GM19372 (cell line): ENCODE measurements around the gene FAM163A.
"Not testable (repeated sequence)": the region's sequence is repeated elsewhere in the genome, so short reads cannot be mapped to it uniquely, and the experiment has no call there.

Experiments used
- ATAC-seq: cut with Tn5 transposase; IDR thresholded peaks from one replicate; pipeline ENCODE4 v1.9.1; 2021; ENCODE audit warnings: mild to moderate bottlenecking, low read depth, moderate library complexity; ENCODE audit not compliant: unreplicated experiment

FAM163A gene

DNA sequence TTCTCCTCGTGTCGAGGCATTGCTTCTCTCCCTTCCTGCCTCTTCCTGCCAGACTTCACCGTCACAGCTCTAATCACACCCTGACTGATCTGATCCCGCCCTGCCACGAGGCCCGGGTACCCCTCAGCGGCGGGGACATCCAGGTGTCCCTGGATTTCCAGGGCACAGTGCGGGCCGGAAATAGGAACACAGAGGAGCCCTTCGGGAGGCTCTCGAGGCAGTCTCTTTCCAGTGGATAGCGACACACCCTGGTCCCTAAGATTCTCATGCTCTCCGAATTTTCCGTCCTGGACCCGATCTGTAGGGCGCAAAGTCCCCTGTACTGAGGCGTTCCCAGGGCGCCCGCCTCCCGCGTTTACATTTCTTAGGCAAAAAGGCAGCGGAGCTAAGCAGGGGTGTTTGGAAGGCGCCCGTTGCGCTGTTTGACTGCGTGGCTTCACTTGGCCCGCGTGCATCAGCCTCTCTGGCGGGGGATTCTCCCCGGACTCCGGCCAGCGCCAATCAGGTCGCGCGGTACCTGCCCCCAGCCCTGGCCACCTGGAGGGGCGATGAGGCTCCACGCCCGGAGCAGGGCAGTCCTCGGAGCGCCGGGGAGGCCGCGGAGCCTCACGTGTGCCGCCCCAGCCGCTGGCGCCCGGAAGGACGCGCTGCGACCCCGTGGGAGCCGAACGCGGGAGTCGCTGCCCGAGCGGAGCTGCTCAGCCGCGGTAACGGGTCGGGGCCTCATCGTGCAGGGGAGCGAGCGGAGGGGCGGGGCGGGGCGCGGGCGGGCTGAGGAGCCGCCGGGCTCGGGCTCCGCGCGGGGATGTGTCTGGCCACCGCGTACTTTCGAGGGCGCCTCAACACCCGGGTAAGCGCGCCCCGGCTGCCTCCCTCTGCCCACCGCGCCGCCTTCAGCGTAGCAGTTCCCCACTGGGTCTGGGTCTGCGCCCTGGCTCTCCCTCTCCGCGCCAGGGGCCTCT is at the start of gene FAM163A:
Gene FAM163A (plus strand): TSS at position 575 of the 962 bp plus-strand sequence. CDS start 69,807 bp downstream, outside the sequence.
- ATAC-seq: no peak

DNA sequence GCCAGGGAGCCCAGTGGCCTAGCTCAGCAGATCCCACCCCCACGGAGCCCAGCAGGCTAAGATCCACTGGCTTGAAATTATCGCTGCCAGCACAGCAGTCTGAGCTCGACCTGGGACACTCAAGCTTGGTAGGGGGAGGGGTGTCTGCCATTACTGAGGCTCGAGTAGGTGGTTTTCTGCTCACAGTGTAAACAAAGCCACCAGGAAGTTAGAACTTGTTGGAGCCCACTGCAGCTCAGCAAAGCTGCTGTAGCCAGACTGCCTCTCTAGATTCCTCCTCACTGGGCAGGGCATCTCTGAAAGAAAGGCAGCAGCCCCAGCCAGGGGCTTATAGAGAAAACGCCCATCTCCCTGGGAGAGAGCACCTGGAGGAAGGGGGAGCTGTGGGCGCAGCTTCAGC is 48.6 kb upstream of the FAM163A start:
- not testable (repeated sequence) for ATAC-seq

DNA sequence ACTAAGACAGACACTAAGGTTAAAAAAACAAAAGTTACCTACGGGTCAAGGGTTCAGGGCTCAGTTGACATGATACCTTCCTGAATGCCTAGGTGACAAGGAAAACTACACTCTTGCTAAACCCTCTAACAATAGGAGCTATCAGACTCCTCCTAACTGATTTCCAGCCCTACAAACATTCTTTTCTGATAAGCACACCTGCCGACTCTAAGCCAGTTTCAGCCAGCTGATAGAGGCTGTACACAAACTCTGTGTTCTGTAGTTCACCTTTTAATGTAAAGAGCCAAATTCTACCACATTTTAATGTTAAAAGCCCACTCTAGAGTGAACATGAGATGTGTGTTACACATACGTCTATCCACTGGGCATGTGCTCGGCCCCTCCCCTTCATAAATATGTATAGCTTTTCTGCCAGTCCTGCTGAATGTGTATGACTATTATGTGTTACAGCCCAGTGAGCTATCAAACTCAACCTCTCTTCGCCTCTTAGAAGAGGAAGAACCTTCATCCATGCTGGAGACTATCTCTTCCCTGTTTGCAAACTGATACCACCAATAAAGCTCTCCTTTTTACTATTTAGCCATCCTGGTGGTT is 40.0 kb upstream of the FAM163A start:
- ATAC-seq: no peak

DNA sequence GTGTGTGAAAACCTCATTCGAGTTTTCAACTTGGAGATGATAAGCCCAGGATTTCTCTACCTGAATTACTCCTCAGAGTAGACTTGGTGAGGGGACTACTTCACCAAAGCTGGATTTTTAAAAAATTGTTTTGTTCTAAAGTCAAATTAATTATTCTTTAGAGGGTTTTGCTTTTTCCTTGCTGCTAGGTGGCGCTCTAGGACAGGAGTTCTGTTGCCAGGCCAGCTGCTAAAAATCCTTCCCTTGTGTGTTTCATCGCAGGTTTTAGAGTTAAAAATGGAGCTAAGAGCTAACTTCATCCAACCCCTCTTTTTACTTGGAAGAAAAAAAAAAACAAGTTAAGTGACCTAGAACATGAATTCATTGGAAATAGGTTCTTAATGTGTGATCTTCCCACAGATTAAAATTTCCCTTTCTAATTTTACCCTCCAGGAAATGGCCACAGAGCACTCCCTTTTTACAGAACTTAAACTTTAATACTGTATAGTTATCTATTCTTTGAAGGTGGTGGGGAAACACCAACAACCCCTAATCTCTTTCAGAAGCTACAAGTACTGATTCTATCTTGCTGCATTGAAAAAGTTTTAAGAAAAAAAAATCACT is 36.7 kb upstream of the FAM163A start:
- ATAC-seq: no peak

DNA sequence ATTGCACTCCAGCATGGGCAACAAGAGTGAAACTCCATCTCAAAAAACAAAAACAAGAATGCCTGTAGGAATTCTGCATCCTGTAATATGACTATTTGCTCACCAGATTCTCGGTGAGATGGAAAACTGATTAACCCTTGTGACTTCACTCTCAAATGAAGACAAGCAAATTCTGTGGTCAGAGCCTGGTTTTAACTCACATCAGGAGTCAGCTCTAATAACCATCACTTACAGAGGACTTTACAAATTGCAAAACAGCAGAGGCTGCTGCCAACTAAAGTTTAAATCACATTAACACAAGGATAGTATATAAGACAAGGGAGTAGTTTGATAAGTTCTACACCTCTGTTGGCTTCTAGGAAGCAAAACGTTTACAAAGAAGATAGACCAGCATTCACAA is 35.7 kb upstream of the FAM163A start:
- ATAC-seq: no peak

DNA sequence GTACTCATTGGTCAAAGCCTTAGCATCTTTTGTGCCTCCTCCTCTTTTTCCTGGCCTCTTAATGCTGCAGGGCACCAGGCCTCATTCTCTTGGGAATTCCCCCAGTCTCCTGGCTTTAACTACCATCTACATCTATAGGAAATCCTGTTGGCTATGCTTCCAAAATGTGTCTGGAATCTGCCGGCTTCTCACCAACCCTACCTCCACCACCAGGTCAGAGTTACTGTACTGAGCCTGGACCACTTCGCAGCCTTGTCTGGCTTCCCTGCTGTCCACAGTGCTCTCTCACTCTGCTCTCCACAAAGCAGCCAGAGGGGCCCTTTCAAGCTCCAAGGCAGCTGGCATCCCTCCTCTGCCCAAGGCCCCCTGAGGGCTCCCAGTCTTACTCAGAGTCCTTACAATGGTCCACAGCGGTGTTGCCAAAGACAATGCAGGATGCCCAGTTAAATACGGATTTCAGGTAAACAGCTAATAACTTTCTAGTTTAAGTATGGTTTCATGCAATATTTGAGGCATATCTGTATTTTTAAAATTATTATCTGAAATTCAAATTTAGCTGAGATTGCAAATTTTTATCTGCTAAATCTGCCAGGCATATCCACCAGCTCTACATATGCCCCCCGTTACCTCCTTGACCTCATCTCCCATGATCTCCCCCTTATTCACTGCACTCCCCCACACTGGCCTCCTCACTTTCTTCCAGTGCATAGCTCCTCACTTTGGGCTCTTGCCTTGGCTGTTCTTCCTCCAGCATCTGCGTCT is 34.5 kb upstream of the FAM163A start:
- ATAC-seq: no peak

DNA sequence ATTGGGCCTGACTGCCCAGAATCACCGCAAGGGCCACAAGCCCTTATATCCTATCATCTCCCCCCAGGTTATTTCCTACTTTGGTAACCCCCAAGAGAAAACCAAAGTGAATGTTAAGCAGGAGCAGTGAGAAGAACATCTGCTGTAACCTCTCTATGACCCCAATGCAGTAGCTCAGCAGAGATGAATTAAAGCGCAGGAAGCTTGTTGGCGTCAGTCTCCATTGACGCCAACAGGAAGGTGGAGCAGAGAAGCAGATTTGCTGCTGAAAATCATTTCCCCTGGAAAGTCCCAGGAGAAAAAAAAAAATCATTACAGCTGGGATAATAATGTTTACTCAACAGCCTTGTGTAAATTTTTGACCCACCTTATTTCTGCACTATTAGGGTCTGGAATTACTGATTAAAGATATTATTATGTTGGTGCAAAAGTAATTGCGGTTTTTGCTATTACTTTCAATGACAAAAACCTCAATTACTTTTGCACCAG is 33.2 kb upstream of the FAM163A start:
- peak; percentile 73 for ATAC-seq

DNA sequence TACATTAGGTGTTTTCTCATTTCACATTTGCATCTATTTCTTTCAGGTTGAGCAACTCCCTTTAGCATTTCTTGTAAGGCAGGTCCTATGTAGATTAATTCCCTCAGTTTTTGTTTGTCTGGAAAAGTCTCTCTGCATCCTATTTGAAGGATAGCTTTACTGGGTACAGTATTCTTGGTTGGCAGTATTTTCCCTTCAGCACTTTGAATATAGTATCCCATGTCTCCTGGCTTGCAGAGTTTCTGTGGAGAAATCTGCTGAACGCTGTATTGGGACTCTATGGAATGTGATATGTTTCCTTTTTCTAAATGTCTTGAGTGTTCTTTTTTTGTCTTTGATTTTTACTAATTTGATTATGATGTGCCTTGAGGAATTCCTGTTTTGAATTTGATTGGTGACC is 28.9 kb upstream of the FAM163A start:
- ATAC-seq: no peak

DNA sequence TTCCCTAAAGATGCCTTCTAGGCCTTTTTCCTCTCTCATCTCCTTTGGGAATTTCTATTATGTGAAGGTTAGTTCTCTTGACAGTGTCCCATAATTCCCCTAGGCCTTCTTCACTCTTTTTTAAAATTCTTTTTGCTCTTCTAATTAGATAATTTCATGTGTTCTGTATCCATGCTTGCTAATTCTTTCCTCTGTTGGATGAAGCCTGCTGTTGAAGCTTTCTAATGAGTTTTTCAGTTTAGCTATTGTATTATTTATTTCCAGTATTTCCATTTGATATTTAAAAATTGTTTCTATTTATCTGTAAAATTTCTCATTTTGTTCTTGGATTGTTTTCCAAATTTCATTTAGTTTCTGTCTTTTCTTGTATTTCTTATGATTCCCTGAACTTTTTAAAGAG is 28.5 kb upstream of the FAM163A start:
- no peak for ATAC-seq

DNA sequence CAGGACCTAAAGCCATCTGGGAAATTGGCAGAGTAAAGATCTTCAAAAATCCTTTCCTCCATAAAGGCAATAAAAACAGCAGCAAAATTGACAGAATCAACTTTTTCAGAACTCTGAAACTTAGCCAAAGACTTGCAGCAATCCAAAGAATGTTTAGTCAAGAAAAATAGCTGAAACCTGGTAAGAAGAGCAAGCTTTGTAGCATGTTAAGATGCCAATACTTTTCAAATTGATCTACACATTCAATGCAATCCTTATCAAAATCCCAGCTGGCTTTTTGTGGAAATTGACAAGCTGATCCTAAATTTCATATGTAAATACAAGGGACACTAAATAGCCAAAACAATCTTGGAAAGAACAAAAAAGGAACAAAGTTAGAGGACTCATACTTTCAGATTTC is 23.8 kb upstream of the FAM163A start:
- ATAC-seq: no peak

DNA sequence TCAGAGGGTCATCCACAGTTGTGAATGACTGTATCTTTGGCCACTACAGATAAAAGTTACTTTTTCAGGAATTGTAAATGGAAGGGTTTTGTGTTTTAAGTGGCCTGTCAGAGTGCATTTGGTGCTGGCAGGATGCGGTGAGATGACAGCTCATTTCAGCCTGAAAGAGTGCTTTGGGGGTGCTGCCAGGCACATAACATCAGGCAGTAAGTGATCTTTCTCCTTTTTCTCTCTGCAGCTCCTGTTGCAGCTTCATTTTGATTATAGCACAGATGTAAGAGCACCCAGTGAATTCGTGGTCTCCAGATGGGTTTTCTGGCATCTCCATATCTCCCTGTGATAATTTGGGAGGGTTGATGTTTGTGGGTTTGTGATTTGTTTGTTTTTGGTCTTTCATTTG is 14.8 kb upstream of the FAM163A start:
- ATAC-seq: no peak

DNA sequence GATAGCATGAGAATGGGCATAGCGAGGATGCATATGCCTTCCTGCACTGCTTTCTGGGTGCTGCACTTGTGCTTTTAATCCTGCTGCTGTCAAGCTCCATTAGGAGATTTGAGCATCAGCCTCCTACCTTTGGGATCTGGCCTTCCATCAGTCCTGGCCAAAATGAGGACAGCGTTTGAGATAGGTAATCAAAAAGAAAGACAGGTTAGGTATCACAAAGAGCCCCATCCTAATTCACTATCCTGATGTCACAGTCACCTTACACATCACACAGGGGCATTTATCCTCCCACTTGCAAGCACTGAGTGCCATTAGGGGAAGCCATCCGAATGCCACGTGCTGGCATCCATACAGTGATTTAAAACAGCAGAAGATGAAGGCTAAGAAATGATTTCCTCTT is 13.2 kb upstream of the FAM163A start:
- ATAC-seq: no peak

DNA sequence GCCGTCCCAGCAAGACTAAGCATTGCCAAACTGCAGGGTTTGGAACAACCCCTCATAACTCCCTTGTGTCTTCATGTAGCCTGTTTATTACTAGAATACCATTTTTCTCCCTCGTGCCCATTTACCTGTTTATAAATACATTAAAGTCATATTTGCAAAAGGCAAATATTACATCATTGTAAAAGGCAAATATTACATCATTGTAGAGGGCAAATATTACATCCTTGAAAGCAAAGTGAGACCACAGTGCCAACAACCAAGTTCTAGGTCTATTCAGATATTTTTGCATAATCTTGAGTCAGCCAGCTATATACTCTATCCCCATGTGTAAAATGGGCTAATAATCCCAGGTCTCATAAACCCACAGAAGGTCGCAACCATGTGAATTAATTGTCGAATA is 11.4 kb upstream of the FAM163A start:
- no peak for ATAC-seq

DNA sequence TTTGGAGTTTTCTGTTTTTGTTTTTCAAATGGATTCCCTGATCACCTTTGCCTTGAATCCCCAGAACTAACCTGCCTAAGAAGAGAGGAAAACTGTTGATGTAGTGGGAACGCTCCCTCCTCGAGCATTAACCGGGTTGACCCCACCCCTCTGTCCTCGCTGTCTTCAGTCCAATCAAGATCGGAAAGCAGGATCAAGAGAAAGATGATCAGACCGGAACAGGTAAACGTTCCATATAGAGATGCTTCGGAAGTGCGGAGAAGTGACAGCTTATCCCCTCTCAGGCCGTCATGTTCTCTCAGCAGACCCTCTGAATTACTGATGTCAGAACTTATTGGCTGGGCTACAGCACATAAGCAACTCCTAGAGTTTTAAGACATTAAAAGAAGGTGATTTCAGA is 800 bp upstream of the FAM163A start:
- no peak for ATAC-seq

DNA sequence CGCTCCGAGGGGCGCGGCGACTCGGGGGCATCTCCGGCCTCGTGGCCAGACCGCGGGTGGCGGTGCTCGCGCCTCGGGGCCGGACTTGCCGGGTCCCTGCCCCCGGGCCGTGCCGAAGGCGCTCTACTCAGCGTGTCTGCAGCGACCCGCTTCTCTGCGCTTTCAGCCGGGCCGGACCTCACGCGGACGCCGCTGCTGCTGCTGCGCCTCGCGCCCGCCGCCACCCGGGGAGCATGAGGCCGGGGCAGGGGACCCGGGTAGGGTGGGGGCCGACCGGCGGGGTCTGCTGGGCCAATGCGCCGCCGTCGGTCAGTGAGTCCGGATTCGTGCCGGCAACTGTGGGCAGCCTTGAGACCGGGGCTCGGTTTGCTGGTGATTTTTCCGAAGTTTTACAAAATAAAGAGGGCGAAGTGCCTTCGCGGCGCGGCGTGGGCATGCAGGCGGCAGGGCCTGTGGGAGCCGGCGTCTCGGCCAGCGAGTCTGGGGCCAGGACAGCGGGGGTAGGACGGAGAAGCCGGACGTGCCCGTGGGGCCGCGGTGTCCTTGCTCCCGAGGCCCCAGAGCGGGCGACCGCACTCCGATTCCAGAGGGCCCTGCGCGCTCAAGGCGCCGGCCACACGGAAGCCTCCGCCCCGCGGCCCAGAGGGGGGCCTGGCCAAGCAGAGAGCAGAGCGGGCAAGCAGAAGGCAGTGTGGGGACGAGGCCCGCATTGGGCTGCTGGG is 749 bp downstream of the FAM163A start:
- ATAC-seq: no peak

DNA sequence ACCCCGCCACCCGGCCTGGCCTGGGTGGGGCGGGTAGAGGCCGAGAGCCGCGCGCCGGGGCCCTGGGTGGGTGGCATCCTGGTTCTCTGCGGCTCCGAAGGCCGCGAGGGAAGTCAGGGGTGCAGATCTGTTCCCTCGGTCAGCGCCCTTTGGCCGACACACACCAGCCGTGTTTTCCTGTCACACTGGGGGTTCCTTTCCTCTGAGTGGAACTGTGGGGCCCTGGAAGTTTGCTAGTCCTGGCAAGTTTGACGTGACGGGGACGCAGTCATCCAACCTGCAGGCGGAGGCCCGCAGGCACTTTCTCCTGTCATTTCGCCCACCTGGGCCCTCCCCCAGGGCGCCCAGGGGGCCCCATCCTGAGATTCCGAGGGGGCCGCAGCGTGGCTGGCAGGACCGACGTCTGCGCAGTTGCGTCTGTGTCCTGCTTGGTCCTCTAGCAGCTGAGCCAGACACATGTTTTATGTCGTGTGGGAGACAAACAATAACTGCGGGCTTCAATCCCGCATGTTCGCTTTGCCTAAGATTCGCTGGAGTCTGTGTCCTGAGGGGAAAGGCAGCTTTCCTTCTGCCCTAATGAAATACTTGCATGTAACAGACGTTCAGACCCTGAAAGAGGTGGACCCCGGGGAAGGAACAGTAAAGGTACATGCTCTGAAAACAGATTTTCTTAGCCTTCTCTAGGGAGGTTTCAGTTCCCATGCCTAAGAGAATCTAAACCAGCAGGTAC is 1.5 kb downstream of the FAM163A start:
- no peak for ATAC-seq

DNA sequence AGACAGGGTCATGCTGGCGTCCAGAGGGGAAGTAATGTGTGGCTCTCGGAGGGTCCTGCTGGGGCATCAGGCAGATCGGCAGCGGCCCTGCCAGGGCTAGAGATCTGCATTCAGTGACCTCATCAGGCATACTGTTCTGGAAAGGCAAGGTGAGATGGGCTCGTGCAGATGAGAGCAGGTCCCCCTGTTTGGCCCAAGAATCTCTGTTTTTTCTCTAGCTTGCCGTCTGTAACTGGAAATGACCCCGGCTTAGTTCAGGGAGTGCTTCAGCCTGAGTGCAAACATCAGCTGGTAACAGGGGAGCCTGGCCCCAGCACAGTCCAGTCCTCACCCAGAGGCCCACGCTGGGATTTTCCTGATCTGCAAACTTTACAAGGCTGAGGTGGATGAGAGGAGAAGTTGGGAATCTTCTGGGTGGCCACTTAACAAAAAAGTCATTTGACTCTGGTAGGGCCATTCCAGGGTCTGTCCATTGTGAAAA is 2.1 kb downstream of the FAM163A start:
- ATAC-seq: no peak

DNA sequence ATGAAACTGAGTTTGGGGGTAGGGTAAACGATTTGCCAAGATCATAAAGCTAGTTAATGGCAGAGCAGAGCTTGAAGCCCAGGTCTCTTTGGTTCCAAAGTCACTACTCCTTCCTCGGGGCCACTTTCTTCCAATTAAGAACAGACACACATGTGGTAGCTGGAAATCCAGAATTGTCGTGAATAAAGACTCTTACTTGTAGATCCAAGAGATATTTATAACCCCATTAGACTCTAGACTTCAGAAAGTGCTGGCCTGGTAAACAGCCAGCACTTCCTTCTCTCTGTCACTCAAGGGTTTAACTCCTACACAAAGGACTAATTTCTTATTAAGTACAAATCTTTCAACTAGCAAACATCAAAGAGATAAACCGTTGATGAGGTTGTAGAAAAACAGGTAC is 2.7 kb downstream of the FAM163A start:
- ATAC-seq: no peak

DNA sequence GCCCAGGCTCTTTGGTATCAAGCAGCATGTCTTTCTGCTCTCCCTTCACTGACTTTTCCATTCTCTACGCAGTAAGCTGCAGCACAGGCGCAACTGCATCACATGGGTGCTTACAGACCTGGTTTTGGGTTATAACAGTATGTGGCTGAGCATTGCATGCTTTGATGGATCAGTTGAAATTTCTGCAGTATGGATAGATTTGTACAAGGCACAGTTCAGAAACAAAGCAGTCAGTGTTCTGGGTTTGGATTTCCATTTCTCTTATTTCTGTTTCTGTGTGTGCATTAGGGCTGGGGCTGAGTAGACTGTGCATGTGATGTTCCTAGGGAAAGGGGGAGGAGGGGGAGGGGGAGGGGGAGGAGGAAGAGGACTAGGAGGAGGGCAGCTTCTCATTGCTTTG is 4.5 kb downstream of the FAM163A start:
- no peak for ATAC-seq
